HL-60 (cell line): ENCODE results near the gene RUFY2.

Source experiments
- GABPA ChIP-seq: IDR thresholded peaks from 2 replicates; pipeline ENCODE4 v1.6.1; 2012; ENCODE audit warnings: low read depth
- POLR2AphosphoS5 ChIP-seq: IDR thresholded peaks from 2 replicates; pipeline ENCODE4 v1.6.1; 2012; ENCODE audit warnings: low read depth
- TF ChIP-seq, protein P1 (sequence below): IDR thresholded peaks from one replicate; pipeline ENCODE4 v1.5.1; 2011; ENCODE audit warnings: low read length, control low read depth, inconsistent platforms; ENCODE audit not compliant: insufficient read depth

DNA sequence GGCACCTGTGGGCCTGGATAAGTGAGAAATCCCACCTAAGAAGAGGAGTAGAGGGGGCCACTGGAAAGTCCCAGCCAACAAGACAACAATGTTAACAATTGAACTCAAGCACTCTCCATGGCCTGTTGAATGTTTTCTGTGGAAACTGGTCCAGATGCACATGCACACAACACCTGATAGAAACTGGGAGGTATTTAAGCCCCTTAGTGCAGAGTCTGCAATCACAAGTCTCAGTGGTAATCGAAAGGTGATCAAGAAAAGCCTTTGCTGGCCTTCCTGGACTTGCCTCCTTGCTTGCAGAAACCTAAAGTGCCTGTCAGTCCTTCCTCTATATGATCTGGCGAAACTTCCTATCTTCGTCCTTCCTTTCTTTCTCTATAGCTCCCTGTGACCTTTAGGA is 105.8 kb downstream of the RUFY2 start:
- no peak for TF ChIP-seq POLR2AphosphoS5
- TF ChIP-seq, protein P1, sequence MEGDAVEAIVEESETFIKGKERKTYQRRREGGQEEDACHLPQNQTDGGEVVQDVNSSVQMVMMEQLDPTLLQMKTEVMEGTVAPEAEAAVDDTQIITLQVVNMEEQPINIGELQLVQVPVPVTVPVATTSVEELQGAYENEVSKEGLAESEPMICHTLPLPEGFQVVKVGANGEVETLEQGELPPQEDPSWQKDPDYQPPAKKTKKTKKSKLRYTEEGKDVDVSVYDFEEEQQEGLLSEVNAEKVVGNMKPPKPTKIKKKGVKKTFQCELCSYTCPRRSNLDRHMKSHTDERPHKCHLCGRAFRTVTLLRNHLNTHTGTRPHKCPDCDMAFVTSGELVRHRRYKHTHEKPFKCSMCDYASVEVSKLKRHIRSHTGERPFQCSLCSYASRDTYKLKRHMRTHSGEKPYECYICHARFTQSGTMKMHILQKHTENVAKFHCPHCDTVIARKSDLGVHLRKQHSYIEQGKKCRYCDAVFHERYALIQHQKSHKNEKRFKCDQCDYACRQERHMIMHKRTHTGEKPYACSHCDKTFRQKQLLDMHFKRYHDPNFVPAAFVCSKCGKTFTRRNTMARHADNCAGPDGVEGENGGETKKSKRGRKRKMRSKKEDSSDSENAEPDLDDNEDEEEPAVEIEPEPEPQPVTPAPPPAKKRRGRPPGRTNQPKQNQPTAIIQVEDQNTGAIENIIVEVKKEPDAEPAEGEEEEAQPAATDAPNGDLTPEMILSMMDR, result no peak
- TF ChIP-seq GABPA, result no peak
